GM10248 (cell line): Measurements from ENCODE around the gene MPPED2.

ENCODE experiments used
- CTCF ChIA-PET: fragments of 300-600 bp; sonication (Branson Sonifier 250); formaldehyde crosslinking; extraction: SDS; loops from one replicate; lab custom pipeline; 2021; ENCODE audit warnings: antibody characterized with exemption; lab: Yijun Ruan, JAX
- POLR2A ChIA-PET: fragments of 350-650 bp; sonication (Branson Sonifier 250); formaldehyde crosslinking; extraction: SDS; loops from one replicate; lab custom pipeline; 2020; ENCODE audit warnings: antibody characterized with exemption; lab: Yijun Ruan, JAX
- DNase-seq: peaks from one replicate; pipeline ENCODE4 v3.0.0; 2012; ENCODE audit errors: extremely low spot score
- TF ChIP-seq, protein P1 (sequence below): IDR thresholded peaks from 2 replicates; pipeline ENCODE4 v1.5.1; 2012; ENCODE audit warnings: mild to moderate bottlenecking, low read depth; ENCODE audit errors: extremely low read depth, missing control alignments, control extremely low read depth

MPPED2 gene

DNA sequence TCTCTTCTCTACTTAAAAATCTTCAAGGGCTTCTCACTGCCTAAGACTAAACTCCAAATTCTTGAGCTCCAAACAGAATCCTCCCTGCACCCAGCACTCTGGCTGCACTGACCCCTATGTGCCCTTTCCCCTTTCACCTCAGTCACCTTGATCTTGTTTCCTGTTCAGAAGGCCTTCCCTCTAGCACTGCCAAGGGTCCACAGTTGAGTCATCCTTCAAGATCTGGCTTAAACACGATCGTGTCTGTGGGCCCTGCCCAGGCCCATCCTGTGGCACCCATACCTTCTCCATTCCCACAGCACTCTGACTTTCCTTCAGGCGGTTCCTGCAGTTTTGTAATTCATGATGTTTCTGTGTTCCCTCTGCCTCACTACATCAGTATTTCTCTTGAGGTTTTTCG is 134.0 kb downstream of the MPPED2 start:
- TF ChIP-seq, protein P1, sequence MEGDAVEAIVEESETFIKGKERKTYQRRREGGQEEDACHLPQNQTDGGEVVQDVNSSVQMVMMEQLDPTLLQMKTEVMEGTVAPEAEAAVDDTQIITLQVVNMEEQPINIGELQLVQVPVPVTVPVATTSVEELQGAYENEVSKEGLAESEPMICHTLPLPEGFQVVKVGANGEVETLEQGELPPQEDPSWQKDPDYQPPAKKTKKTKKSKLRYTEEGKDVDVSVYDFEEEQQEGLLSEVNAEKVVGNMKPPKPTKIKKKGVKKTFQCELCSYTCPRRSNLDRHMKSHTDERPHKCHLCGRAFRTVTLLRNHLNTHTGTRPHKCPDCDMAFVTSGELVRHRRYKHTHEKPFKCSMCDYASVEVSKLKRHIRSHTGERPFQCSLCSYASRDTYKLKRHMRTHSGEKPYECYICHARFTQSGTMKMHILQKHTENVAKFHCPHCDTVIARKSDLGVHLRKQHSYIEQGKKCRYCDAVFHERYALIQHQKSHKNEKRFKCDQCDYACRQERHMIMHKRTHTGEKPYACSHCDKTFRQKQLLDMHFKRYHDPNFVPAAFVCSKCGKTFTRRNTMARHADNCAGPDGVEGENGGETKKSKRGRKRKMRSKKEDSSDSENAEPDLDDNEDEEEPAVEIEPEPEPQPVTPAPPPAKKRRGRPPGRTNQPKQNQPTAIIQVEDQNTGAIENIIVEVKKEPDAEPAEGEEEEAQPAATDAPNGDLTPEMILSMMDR, result no peak
- ChIA-PET POLR2A (no interaction called here), CTCF (no interaction called here)
- DNase-seq, result no peak

DNA sequence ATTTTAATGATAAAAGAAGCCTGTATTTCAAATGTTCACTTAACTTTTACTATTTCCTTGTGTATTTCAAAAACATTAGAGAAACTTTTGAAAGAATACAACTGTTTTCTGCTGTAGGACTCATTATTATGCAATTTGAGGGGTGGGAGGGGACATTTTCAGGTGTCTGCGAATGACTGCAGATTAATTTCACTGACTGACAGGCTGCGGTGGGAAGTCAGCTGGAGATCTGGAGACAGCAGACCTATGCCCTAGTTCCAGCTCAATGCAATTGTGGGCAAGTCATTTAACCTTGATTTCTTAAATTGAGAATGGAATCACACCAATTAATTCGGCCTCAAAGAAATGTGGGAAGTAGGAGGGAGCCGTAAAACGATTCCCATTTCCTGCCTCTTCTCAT is 134.5 kb downstream of the MPPED2 start:
- POLR2A ChIA-PET, result no interaction called here
- CTCF ChIA-PET, result interaction anchor here (1.3 kb wide), 1 partner anchor 9 kb away, joined by 3 read pairs; no protein-coding TSS in a partner anchor

GRCh38 chr11:30451167-30451566 is 135.0 kb downstream of the MPPED2 start:
- CTCF ChIA-PET, result interaction anchor here (1.3 kb wide), 1 partner anchor 9 kb away, joined by 3 read pairs; no protein-coding TSS in a partner anchor
- DNase-seq, result no peak
- POLR2A ChIA-PET, result no interaction called here
- TF ChIP-seq, protein P1, result no peak

More for the DNA sequence above, 134.5 kb downstream of the MPPED2 start:
- no peak for DNase-seq
- TF ChIP-seq, protein P1, result no peak

GRCh38 chr11:30447058-30447640 is 139.0 kb downstream of the MPPED2 start:
- ChIA-PET CTCF (no interaction called here), POLR2A (no interaction called here)
- TF ChIP-seq, protein P1, result no peak
- DNase-seq, result no peak

DNA sequence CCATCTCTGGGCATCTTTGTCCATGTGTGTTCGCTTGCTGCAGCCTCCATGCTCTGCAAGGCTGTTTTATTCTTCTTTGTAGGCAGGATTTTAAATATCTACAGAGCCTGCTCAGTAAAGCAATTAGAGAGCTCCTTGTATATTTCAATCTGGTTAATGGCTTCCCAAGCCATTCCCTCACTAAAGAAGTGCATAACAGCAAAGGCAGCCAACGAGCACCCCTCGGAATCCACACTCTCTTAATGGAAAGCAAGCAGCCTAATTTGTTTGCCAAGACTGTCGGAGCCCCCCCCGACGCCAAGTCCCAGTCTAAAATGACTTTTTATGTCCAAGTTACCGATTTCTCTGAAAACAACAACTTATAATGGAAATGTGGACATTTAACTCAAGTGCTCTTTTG is 139.6 kb downstream of the MPPED2 start:
- no peak for DNase-seq
- TF ChIP-seq, protein P1, result no peak
- POLR2A ChIA-PET, result no interaction called here
- CTCF ChIA-PET, result no interaction called here

DNA sequence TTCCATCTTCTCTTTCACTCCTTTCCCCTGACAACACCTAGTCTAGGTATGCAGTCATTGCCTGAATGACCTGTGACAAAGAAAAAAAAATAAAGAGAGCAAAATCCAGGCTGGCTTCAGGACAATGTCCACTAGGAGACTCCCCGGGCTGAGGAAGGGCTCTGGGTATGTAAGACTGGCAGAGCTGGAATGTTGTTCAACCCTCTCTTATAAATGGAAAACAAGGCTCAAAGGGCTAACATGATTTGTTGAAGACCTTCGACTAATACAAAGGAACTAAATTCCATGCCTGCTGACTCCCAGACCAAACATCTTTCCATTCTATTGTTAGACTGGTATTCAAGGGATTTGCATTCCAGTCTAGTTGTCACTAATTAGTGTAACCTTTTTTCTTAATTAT is 141.1 kb downstream of the MPPED2 start:
- POLR2A ChIA-PET, result no interaction called here
- TF ChIP-seq, protein P1, result no peak
- no peak for DNase-seq
- CTCF ChIA-PET, result interaction anchor here (1.0 kb wide), 1 partner anchor 9 kb away, joined by 5 read pairs; no protein-coding TSS in a partner anchor
